ENCODE results near the gene SMIM45.

Gene SMIM45

DNA sequence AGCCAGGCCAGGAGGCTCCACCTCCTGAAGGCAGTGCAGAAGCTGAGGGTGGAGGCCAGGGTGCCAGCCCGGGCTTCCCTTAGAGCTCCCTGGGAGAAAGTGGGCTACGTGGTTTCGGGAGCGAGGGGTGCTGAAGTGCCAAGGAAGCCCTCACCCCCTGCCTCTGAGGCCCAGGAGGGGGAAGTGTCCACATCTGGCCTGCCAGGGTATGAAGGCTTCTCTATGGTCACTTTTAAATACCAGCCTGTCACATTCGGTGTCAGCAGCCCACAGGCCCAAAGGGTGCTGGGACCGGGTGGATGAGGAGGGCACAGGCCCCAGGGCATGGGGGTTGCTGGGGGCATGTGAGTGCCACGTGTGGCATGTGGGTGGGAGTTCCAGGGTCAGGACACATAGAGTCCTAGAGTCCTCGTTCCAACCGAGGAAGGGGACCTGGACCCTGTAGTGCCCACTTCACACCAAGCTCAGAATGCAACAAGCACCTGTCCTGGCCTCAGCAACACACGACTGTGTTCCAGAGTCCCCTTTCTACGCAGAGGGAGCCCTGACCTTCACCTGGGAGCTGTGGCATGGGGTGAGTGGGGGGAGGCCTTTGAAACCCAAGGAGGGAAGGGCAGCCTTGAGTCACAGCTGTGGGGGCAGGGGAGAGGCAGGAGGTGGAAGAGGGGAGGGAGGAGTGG, 38.8 kb upstream of the SMIM45 start:
- TF ChIP-seq, protein P1, sequence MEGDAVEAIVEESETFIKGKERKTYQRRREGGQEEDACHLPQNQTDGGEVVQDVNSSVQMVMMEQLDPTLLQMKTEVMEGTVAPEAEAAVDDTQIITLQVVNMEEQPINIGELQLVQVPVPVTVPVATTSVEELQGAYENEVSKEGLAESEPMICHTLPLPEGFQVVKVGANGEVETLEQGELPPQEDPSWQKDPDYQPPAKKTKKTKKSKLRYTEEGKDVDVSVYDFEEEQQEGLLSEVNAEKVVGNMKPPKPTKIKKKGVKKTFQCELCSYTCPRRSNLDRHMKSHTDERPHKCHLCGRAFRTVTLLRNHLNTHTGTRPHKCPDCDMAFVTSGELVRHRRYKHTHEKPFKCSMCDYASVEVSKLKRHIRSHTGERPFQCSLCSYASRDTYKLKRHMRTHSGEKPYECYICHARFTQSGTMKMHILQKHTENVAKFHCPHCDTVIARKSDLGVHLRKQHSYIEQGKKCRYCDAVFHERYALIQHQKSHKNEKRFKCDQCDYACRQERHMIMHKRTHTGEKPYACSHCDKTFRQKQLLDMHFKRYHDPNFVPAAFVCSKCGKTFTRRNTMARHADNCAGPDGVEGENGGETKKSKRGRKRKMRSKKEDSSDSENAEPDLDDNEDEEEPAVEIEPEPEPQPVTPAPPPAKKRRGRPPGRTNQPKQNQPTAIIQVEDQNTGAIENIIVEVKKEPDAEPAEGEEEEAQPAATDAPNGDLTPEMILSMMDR (IDR thresholded peaks at IDR 0.05; ENCODE audit: low read length, missing control alignments) = no peak
- DNase-seq (ENCODE audit: low read depth) = no peak
- H3K4me3 ChIP-seq (replicated peaks; ENCODE audit: low read depth, low read length) = no peak overlapping the region

DNA sequence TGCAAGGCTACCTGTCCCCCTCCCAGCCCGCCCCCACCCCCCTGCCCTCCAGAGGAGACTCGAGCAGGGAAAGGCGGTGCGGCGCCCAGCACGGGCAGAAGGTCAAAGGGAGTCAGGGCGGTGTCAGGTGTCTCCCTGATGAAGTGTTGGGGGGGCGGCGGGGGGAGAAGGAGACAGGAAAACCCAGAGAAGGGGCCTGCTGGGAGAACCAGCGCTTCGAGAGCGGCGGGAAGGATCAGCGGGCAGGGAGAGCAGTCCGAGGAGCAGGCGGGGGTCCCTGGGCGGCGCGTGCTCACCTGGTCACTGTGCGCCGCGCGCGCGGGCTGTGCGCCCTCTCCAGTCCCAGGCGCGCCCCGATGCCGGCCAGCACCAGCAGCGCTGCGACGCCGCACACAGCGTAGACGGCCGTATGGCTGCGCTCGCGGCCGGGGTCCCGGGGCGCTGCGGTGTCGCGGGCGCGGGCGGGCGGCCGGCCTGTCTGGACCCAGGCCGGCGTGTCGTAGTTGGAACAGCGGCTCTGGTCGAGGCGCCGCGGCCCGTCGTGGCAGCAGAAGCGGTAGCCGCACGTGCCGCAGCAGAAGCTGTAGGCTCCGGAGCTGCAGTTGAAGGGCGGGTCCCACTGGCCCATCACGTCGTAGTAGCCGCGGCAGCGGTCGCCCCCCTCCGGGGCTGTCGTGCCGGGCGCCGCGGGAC, 38.0 kb upstream of the SMIM45 start:
- TF ChIP-seq, protein P1 (IDR thresholded peaks at IDR 0.05; ENCODE audit: low read length, missing control alignments) = no peak
- no peak for DNase-seq (ENCODE audit: low read depth)
- no peak overlapping the region for H3K4me3 ChIP-seq (replicated peaks; ENCODE audit: low read depth, low read length)

DNA sequence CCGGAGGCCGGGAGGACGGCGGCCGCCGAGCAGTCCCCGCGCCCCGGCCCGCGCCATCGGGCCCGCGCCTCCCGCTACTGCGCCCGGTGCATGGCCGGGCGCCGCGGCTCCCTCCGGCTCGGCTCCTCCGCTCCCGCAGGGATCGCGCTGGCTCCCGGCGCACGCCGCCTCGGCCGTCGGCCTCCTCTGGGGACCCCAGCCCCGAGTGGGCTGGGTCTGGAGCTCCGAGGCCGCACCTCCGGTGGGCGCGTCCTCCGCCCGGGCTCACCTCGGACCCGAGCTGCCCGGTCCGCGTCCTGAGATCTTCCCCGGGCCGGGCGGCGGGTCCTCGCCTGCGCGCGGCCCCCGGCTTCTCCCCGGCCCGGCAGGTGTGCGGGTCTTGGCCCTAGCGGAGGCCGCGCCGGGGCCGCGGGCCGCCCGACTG, 37.3 kb upstream of the SMIM45 start:
- TF ChIP-seq, protein P1 (IDR thresholded peaks at IDR 0.05; ENCODE audit: low read length, missing control alignments) = no peak
- no peak overlapping the region for H3K4me3 ChIP-seq (replicated peaks; ENCODE audit: low read depth, low read length)
- DNase-seq (ENCODE audit: low read depth) = no peak

DNA sequence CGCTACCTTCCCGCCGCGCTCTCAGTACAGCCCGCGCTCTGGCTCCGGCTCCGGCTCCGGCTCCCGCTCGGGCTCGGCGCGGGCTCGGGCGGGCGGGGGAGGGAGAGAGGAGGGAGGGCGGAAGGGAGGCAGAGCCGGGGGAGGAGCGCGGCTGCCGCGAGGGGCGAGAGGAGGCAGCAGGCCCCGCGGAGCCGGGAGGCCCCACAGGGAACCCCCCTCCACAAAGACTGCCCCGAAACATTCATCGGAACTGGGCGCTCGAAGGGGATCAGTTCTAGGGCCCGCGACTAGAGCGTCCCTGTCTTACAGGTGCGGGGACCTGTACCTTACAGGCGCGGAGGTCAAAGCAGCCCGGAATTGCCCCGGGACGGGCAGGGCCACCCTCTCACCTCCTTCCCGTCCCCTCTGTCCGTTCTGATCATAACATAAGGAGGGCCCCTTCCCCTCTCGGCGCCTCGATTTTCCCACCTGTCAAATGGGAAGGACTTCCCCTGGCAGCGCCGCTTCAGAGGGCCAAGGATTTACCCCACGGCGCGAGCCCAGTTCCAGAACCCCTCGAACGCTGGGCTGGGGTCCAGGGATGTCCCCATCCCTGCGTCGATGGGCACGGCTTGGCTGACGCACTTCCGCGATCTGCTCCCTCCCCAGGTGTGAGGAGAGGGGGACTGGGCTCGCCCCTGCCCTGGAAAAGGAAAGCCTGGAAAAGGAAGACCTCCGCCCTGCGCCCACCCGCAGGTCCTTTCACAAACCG, 36.7 kb upstream of the SMIM45 start, which contains the start of gene SHISA8:
SHISA8 (minus strand) TSS at position 40 of the 751 bp plus-strand sequence. CDS start 407 bp downstream, outside the sequence.
- no peak within 1 kb of the TSS for H3K4me3 ChIP-seq (replicated peaks; ENCODE audit: low read depth, low read length)
- TF ChIP-seq, protein P1 (IDR thresholded peaks at IDR 0.05; ENCODE audit: low read length, missing control alignments) = no peak
- peak; percentile 29 for DNase-seq (ENCODE audit: low read depth)

GRCh38 chr22:41915786-41916493, 36.0 kb upstream of the SMIM45 start:
- no peak overlapping the region for H3K4me3 ChIP-seq (replicated peaks; ENCODE audit: low read depth, low read length)
- TF ChIP-seq, protein P1 (IDR thresholded peaks at IDR 0.05; ENCODE audit: low read length, missing control alignments) = no peak
- DNase-seq (ENCODE audit: low read depth) = no peak

- H3K4me3 ChIP-seq (replicated peaks; ENCODE audit: low read depth, low read length) = no peak overlapping the region
- DNase-seq (ENCODE audit: low read depth) = no peak
- TF ChIP-seq, protein P1 (IDR thresholded peaks at IDR 0.05; ENCODE audit: low read length, missing control alignments) = no peak
These were observed 35.1 kb upstream of the SMIM45 start for GRCh38 chr22:41916745-41917358.

Data from fibroblast of pulmonary artery (primary cell).